A673 (cell line): ENCODE results near the gene MBD5. TPM values are rescaled to one million over a fixed set of nuclear protein-coding genes. Genes with fewer than 3 reads are reported as not detected.

Experiments
- BruUV-seq: library from RNA; stranded (reverse); fragments of 400-500 nt; replicated peaks from 2 replicates; lab custom pipeline; 2021; lab: Mats Ljungman, UMichigan
- CTCF ChIA-PET: fragments of 300-600 bp; sonication (Branson Sonifier 250); formaldehyde crosslinking; loops from one replicate; lab custom pipeline; 2022; ENCODE audit warnings: antibody characterized with exemption; lab: Charles Lee
- POLR2A ChIA-PET: fragments of 300-600 bp; sonication (Branson Sonifier 250); formaldehyde crosslinking; loops from one replicate; lab custom pipeline; 2022; ENCODE audit warnings: antibody characterized with exemption; ENCODE audit not compliant: low non-redundant PET; lab: Charles Lee
- DNase-seq: peaks from one replicate; pipeline ENCODE4 v3.0.0-alpha.2; 2015; ENCODE audit warnings: low spot score
- H3K27ac ChIP-seq: fragments of 200-600 bp; sonication (generic); 2 replicates; pipeline ENCODE4 v1.5.1; 2016; ENCODE audit warnings: mixed run types, low read depth, mild to moderate bottlenecking, mixed read lengths, antibody characterized with exemption, low read length; ENCODE audit not compliant: poor library complexity, severe bottlenecking
- H3K27me3 ChIP-seq: fragments of 200-600 bp; sonication (generic); replicated peaks from 2 replicates; pipeline ENCODE4 v1.6.1; 2017; ENCODE audit warnings: mixed run types, low read depth, mild to moderate bottlenecking, mixed read lengths, antibody characterized with exemption, low read length; ENCODE audit not compliant: insufficient read depth, poor library complexity
- H3K36me3 ChIP-seq: fragments of 200-600 bp; sonication (generic); 2 replicates; pipeline ENCODE4 v1.6.1; 2016; ENCODE audit warnings: mixed run types, mild to moderate bottlenecking, mixed read lengths, antibody characterized with exemption, low read length; ENCODE audit not compliant: insufficient read depth, poor library complexity, severe bottlenecking
- H3K4me1 ChIP-seq: fragments of 200-600 bp; sonication (generic); 2 replicates; pipeline ENCODE4 v1.6.1; 2017; ENCODE audit warnings: mixed run types, mild to moderate bottlenecking, mixed read lengths, antibody characterized with exemption, low read length; ENCODE audit not compliant: insufficient read depth, poor library complexity, severe bottlenecking
- H3K4me3 ChIP-seq: fragments of 200-600 bp; sonication (generic); 2 replicates; pipeline ENCODE4 v1.5.1; 2016; ENCODE audit warnings: low read depth, mixed run types, mild to moderate bottlenecking, mixed read lengths, low read length; ENCODE audit not compliant: poor library complexity, severe bottlenecking
- H3K9me3 ChIP-seq: fragments of 200-600 bp; sonication (generic); 2 replicates; pipeline ENCODE4 v1.6.1; 2016; ENCODE audit warnings: mixed run types, low read depth, mild to moderate bottlenecking, mixed read lengths, antibody characterized with exemption, low read length; ENCODE audit not compliant: poor library complexity, severe bottlenecking
- EZH2 ChIP-seq: fragments of 200-600 bp; sonication (generic); IDR thresholded peaks from 2 replicates; pipeline ENCODE4 v1.6.1; 2017; ENCODE audit warnings: borderline replicate concordance, low read depth, mild to moderate bottlenecking, mixed read lengths, antibody characterized with exemption, low read length; ENCODE audit not compliant: poor library complexity, severe bottlenecking
- intact Hi-C: fragments of 100-400 bp; cut with micrococcal nuclease; formaldehyde crosslinking; loops from one replicate; pipeline ENCODE4 v1.10.0; 2022; ENCODE audit not compliant: unreplicated experiment
- total RNA-seq: library from RNA; stranded (reverse); gene quantifications from 2 replicates; pipeline ENCODE4 v1.2.3, GENCODE V29; 2021
- TF ChIP-seq, protein P1 (sequence below): fragments of 300-800, 200-600 bp; sonication (generic); conservative IDR thresholded peaks from 2 replicates; pipeline ENCODE4 v1.5.1; 2017; ENCODE audit warnings: low read depth, mild to moderate bottlenecking, antibody characterized with exemption, low read length, moderate library complexity, mixed read lengths

The MBD5 gene
- total RNA-seq, 1 experiment from 2014 or later = 32.4 TPM

DNA sequence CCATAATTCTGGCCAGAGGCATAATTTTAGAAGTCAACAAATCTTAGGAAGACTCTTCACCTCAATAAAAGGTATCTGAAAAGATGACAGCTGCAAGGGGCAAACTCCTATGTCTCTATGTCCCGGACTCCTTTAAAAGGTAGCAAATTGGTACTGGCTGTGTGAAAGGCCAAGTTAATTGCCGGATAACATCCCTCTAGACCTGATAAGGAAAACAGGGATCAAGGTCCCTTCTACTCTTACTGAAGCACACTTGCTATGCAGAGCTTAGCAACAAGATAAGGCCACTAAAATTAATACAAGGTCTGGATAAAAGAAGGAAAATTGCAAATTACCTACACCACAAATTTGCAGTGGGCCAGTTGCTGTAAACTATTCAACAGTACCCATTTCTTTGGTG, 482.6 kb downstream of the MBD5 start:
- ChIA-PET CTCF (no interaction called here), POLR2A (interaction anchor here (0.6 kb wide), 1 partner anchor 1443 kb away, joined by 4 read pairs; no protein-coding TSS in a partner anchor)
- BruUV-seq = no TSS peak
- H3K36me3 ChIP-seq = no peaks in the 10 kb centered on the region
- H3K9me3 ChIP-seq = no peaks in the 10 kb centered on the region
- no peak for TF ChIP-seq EZH2
- TF ChIP-seq, protein P1, sequence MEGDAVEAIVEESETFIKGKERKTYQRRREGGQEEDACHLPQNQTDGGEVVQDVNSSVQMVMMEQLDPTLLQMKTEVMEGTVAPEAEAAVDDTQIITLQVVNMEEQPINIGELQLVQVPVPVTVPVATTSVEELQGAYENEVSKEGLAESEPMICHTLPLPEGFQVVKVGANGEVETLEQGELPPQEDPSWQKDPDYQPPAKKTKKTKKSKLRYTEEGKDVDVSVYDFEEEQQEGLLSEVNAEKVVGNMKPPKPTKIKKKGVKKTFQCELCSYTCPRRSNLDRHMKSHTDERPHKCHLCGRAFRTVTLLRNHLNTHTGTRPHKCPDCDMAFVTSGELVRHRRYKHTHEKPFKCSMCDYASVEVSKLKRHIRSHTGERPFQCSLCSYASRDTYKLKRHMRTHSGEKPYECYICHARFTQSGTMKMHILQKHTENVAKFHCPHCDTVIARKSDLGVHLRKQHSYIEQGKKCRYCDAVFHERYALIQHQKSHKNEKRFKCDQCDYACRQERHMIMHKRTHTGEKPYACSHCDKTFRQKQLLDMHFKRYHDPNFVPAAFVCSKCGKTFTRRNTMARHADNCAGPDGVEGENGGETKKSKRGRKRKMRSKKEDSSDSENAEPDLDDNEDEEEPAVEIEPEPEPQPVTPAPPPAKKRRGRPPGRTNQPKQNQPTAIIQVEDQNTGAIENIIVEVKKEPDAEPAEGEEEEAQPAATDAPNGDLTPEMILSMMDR = no peak
- no peak overlapping the region for H3K27ac ChIP-seq
- no peak overlapping the region for H3K4me3 ChIP-seq
- no peaks in the 10 kb centered on the region for H3K27me3 ChIP-seq
- H3K4me1 ChIP-seq = no peaks in the 10 kb centered on the region
- intact Hi-C loops = no loop called here
- DNase-seq = no peak

DNA sequence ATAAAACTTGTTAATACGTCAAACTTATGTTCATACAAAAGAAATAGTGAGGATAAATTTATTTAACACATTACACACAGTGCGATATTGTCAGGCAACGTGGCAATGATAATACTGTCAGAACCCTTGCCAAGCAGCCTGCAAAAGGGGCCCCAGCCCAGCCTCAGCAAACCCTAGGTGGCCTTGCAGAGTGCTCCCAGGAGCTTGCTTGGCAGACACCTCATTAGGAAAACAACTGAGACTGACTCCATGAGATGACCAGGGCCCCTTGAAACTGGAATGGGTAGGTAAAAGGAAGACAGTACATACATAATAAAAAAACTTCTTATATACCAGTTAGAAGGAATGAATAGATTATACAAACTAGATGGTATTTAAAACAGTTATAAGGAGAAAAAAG, 487.1 kb downstream of the MBD5 start:
- intact Hi-C loops = loop anchor here (2.0 to 5.0 kb wide), 3 partner anchors 301 to 1771 kb away; no protein-coding TSS in a partner anchor
- TF ChIP-seq EZH2 = no peak
- TF ChIP-seq, protein P1 = no peak
- Histone ChIP-seq H3K36me3 (no peaks in the 10 kb centered on the region), H3K9me3 (no peaks in the 10 kb centered on the region), H3K4me1 (no peaks in the 10 kb centered on the region), H3K4me3 (no peak overlapping the region), H3K27me3 (no peaks in the 10 kb centered on the region), H3K27ac (no peak overlapping the region)
- DNase-seq = no peak
- POLR2A ChIA-PET = no interaction called here
- BruUV-seq = no TSS peak
- CTCF ChIA-PET = no interaction called here

DNA sequence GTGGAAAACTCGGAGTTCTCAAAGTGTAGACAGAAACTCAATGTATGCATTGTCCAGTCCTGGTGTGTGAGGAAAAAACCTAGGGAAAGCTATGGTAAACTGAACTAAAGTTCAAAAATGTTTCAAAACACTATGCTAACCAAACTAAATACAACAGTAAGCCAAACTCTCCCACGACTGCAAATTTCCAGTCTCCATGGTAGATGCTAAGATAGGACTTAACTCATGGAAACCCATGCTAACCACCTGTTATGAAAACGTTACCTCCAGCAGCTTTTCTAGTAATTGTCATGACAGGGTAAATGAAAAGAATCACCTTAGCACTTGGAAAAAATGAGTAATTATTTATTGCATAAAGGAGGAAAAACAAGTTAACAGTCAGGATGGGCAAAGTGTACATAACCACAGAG, 488.0 kb downstream of the MBD5 start:
- BruUV-seq = no TSS peak
- H3K4me3 ChIP-seq = peak overlapping the region; percentile 25
- no peak overlapping the region for H3K27ac ChIP-seq
- H3K27me3 ChIP-seq = no peaks in the 10 kb centered on the region
- CTCF ChIA-PET = interaction anchor here (0.5 to 1.4 kb wide), 4 partner anchors 280 to 1073 kb away, joined by 3 to 7 read pairs (median 3); no protein-coding TSS in a partner anchor
- no peak for TF ChIP-seq EZH2
- TF ChIP-seq, protein P1 = no peak
- intact Hi-C loops = loop anchor here (1.0 to 5.0 kb wide), 4 partner anchors 302 to 1772 kb away; no protein-coding TSS in a partner anchor
- H3K36me3 ChIP-seq = no peaks in the 10 kb centered on the region
- no peaks in the 10 kb centered on the region for H3K4me1 ChIP-seq
- no peak for DNase-seq
- no peaks in the 10 kb centered on the region for H3K9me3 ChIP-seq
- POLR2A ChIA-PET = no interaction called here
